Measurements from ENCODE around the gene AGXT.

AGXT gene

GRCh38 chr2:240868286-240869108, at the start of gene AGXT:
AGXT (plus strand) TSS chr2:240868824; CDS start chr2:240868866, 42 bp downstream.
- DNase-seq (ENCODE audit: low spot score): no peak

DNA sequence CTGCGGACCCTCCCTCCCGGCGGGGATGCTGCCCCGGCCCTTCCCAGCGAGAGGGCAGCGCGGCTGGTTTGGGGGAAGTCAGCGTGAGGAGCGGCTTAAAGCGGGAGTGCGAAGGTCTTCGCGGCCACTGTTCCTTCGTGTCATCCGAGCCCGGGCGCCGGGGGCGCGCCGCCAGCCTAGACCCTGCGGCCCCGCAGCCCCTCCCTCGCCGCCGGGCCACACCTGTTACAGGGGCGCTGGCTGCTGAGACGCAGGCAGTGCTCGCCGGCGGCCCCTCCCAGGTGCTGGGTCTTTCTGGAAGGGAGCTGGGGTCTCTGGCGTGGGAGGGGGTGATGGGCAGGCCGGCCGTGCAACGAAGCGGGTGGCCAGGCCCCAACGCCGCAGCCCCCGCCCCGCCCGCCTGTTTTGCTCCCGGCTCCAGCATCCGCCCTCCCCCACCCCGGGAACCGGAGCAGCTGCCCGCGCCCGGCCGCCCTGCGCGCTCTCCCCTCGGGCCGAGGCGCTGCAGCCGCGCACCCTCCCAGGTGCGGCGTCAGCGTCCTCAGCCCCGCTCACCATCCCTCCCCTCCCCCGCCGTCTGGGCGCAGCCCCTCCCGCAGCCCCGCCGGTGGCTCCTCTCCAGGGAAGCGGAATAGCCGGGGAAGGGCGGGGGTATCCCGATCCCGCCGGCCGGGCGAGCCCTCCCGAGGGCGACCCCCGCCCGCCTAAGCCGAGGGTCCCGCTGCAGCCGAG, 49.3 kb upstream of the AGXT start:
- DNase-seq (ENCODE audit: low spot score): no peak

- peak; percentile 96 for DNase-seq (ENCODE audit: low spot score)
Measured at GRCh38 chr2:240819858-240820606, 48.6 kb upstream of the AGXT start, which contains the start of gene KIF1A. KIF1A (minus strand) TSS chr2:240820219; CDS start chr2:240797752, 22,467 bp downstream.

GRCh38 chr2:240820607-240821428, 47.8 kb upstream of the AGXT start:
- no peak for DNase-seq (ENCODE audit: low spot score)

DNA sequence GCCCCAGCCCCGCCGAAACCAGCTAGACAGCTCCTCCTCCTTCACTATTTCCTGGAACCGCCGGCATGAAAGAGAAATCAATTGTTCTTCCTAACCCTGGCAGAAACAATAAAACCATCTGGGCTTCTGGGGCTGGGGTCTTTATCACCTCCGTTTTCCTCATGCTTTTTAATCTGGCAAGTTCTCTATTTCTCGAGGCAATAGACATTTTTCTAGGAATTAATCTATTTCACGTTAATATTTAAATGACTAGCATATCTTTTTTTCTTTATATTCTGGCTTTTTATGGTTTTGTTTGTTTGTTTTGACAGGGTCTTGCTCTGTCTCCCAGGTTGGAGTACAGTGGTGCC, 47.2 kb upstream of the AGXT start:
- no peak for DNase-seq (ENCODE audit: low spot score)

DNA sequence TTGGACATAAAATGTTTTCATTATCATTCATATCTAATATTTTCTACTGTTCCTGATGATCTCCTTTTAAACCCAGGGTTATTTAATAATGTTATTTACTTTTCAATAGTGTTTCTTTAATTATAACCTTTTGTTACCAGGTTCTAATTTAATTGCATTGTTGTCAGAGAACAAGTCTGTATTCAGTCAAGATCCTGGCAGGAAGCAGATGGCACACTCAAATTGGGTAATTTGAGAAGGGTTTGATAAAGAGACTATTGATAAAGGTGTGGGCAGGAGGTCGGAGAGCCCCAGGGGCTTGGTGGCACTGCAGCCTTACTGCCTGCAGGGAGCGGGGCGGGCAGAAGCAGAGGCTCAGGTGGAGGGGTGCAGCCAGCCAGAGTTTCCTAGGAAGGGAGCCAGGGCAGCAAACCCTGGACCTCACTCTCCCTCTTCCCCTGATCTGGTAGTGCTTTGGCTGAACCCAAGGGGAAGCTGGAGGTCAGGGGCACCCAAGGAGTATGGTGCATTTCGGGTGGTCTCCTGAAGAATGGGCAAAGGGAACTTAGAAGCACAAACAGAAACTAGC, 46.3 kb upstream of the AGXT start:
- DNase-seq (ENCODE audit: low spot score): no peak

GRCh38 chr2:240823449-240824336, 44.9 kb upstream of the AGXT start:
- DNase-seq (ENCODE audit: low spot score): no peak

DNA sequence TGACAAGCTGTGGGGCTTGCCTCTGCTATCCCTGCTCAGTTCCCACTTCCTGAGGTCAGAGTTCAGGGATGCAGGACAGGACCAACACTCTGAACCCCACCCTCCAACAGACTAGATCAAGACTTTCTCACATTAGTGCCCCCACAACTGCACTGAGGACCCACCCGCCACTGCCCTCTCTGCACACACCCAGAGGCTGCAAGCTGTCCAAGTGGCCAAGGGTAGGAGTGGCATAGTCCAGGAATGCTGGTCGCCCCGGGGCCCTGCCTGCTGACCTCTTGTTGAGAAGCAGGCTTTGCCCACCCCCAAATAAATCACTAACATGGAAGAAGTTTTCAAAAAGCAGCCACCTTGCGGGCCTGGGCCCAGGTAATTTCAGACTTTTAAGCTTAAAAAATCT, 43.1 kb upstream of the AGXT start:
- DNase-seq (ENCODE audit: low spot score): no peak

DNA sequence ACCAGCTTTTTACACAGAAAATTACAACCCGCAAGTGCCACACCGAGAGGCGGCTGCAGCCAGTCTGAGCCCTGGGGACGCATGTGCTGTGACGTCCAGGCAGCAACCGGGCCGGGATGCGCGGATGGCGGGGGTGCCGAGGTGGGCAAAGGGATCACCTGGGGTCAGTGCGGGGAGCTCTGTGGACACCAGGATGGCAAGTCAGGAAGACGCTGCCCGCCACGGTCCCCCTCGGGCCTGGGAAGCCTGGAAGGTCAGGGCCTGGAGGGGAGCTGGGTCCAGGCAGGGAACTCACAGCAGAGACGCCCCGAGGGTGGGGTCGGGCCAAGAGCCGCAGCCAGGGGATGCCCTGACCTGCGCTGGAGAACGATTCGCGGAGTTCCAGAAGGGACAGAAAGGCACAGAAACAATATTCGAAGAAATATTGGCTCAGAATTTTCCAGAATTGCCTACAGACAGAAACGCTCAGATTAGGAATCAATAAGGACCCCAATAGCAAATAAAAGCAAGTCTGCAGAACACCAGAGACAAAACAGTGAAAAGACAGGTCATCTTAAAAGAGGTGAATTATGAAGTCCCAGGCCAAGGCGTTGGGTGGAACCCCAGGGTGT, 36.9 kb upstream of the AGXT start:
- DNase-seq (ENCODE audit: low spot score): no peak

DNA sequence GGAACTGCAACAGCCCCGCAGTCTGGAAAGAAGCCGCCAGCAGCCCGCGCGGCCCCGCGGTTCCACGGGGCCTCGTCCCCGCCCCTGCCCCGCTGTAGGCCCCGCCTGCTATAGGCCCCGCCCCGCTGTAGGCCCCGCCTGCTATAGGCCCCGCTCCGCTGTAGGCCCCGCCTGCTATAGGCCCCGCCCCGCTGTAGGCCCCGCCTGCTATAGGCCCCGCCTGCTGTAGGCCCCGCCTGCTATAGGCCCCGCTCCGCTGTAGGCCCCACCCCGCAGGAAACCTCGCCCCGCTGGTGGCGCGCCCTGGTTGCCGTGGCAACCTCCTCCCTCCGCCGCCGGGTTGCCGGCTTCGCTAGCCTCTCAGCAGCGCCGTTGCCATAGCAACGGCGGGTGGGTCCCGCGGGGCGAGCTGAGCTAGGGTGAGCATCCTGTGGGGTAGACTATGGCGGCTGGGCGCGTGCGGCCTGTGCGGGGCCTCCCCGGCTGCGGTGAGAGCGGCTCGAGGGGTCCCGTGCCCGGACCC, 36.4 kb upstream of the AGXT start:
- DNase-seq (ENCODE audit: low spot score): peak; percentile 97

DNA sequence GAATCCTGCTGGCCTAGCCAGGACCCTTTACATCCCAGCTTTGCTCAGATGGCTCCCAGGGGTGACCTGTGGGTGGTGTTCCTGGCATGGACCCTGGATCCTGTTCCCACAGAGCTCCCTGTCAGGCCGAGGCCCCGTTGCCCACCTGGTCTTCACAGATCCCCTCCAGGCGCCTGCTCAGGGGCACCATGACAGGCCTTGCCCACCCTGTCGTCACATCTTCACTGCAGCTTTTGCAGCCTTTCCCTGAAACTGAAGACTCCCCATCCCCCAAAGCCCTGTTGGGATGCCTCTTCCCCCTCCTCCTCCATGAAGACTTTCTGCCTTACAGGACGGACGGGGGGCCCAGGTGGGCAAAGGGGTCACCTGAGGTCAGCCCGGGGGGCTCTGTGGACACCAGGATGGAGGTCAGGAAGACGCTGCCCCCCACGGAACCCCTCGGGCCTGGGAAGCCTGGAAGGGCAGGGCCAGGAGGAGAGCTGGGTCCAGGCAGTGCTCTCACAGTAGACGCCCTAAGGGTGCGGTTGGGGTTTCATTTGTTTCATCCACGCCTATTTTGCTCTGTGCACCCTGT, 35.6 kb upstream of the AGXT start:
- no peak for DNase-seq (ENCODE audit: low spot score)

DNA sequence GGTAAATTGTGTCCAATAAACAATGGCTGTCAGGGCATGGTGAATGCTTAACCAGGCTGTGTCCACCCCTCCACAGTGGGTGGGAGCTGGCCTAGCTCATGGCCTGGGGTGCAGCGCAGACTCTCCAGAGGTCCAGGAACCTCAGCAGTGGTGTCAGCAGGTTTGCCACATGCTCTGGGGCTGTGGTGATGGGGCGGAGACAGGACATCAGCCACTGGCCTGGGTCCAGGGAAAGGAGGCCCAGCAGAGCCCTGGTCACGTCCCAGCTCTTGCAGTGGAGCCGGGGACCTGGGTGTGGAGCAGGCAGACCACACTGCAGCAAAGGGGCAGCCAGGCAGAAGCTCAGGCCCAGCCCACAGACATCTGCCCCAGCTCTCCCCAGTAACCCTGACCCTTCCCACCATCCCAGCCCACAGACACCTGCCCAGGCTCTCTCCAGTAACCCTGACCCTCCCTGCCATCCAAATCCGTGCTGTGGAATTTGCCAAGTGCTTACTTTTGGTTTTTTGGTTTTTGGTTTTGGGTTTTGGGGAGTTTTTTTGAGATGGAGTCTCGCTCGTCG, 34.8 kb upstream of the AGXT start:
- no peak for DNase-seq (ENCODE audit: low spot score)

DNA sequence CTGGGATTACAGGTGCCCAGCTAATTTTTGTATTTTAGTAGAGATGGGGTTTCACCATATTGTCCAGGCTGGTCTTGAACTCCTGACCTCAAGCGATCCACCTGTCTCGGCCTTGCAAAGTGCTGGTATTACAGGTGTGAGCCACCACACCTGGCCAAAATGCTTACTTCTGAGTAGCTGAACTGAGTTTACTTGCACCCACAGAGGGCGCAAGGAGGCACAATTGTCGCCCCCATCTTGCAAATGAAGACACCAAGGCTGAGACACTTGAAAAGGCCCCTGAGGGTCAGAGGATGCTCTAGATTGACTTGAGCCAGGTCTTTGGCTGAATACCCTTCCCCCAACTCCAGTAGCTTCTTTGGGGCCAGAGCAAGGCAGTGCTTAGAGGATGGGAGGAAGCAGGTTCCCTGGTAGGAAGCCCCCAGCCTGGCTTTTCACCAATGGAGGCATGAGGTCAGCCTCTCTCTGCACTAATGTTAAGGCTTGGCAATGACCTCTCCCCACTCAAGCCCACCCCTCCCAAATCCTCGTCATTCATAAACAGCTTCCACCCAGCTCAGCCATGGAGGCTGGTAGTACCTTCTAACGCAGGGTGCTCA, 34.1 kb upstream of the AGXT start:
- DNase-seq (ENCODE audit: low spot score): no peak

GRCh38 chr2:240835528-240835927, 33.1 kb upstream of the AGXT start:
- no peak for DNase-seq (ENCODE audit: low spot score)

- DNase-seq (ENCODE audit: low spot score): peak; percentile 78
Measured at GRCh38 chr2:240836781-240837467, 31.7 kb upstream of the AGXT start.

DNA sequence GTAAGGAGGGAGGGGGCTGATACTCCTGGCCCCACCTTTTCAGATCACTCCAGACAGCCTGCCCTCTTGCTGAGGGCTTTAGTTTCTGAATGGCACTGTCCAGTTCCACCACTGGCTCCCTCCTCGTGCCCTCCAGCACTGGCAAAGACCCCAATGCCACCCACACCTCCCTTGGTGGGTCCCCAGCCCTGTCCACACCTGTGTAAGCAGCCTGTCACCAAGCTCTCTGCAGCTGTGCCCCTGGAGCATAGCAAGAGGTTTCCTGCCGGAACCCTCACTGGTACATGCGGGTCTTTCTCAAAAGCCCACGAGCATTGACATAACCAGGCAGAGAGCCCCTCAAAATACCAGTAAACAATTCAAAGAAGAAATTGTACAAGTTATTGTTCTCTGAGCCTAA, 31.0 kb upstream of the AGXT start:
- DNase-seq (ENCODE audit: low spot score): no peak

- DNase-seq (ENCODE audit: low spot score): no peak
Measured at GRCh38 chr2:240839152-240840143, 29.2 kb upstream of the AGXT start.
